Keratinocyte (primary cell): Measurements from ENCODE around the gene PTK7. TPM values are rescaled to one million over a fixed set of nuclear protein-coding genes. Genes with fewer than 3 reads are reported as not detected.

Source experiments
- DNase-seq: peaks from one replicate; pipeline ENCODE4 v3.0.0-alpha.2; 2011; ENCODE audit warnings: low read depth, missing footprints, low spot score
- FAIRE-seq: peaks from 2 replicates; lab custom pipeline; 2011; peaks lifted over from hg19 to GRCh38; lab: Jason Lieb, UNC
- H2AFZ ChIP-seq: 2 replicates; pipeline ENCODE4 v1.6.0; 2012; ENCODE audit warnings: low read length, control low read depth, inconsistent platforms; ENCODE audit not compliant: control insufficient read depth
- H3K27ac ChIP-seq: 2 replicates; pipeline ENCODE4 v1.5.1; 2011; ENCODE audit warnings: low read length; ENCODE audit not compliant: control insufficient read depth, insufficient read depth
- H3K27me3 ChIP-seq: 3 replicates; pipeline ENCODE4 v1.6.0; 2011; ENCODE audit warnings: low read length; ENCODE audit not compliant: control insufficient read depth, insufficient read depth; ENCODE audit errors: extremely low read depth
- H3K36me3 ChIP-seq, 2 experiments: 2 replicates in 1 of 2; 3 replicates in 1 of 2; pipeline ENCODE4 v1.5.1; 2011; ENCODE audit warnings: low read length in 2 of 2, mild to moderate bottlenecking in 1 of 2; ENCODE audit not compliant: control insufficient read depth in 2 of 2, insufficient read depth in 2 of 2; ENCODE audit errors: extremely low read depth in 1 of 2
- H3K4me1 ChIP-seq: 3 replicates; pipeline ENCODE4 v1.5.1; 2011; ENCODE audit warnings: low read length; ENCODE audit not compliant: control insufficient read depth, insufficient read depth; ENCODE audit errors: extremely low read depth
- H3K4me2 ChIP-seq: 3 replicates; pipeline ENCODE4 v1.6.0; 2011; ENCODE audit warnings: low read depth, low read length; ENCODE audit not compliant: control insufficient read depth, insufficient read depth; ENCODE audit errors: extremely low read depth
- H3K4me3 ChIP-seq, 3 experiments: fragments of 200-600 bp in 1 of 3; sonication (generic) in 1 of 3; 2 replicates in 2 of 3; 3 replicates in 1 of 3; pipeline ENCODE4 v1.5.1; 2011 to 2016; ENCODE audit warnings: low read length in 3 of 3, mild to moderate bottlenecking in 3 of 3, control low read depth in 2 of 3, inconsistent platforms in 1 of 3, low read depth in 1 of 3, mixed read lengths in 1 of 3, mixed run types in 1 of 3, moderate library complexity in 1 of 3; ENCODE audit not compliant: control insufficient read depth in 2 of 3, insufficient read depth in 2 of 3; ENCODE audit errors: extremely low read depth in 1 of 3
- H3K79me2 ChIP-seq: 2 replicates; pipeline ENCODE4 v1.6.0; 2012; ENCODE audit warnings: low read length; ENCODE audit not compliant: control insufficient read depth, insufficient read depth
- H3K9ac ChIP-seq: 3 replicates; pipeline ENCODE4 v1.6.0; 2011; ENCODE audit warnings: low read length; ENCODE audit not compliant: control insufficient read depth, insufficient read depth; ENCODE audit errors: extremely low read depth
- H3K9me1 ChIP-seq: 3 replicates; pipeline ENCODE4 v1.6.0; 2011; ENCODE audit warnings: low read length; ENCODE audit not compliant: control insufficient read depth, insufficient read depth; ENCODE audit errors: extremely low read depth
- H3K9me3 ChIP-seq: 2 replicates; pipeline ENCODE4 v1.5.1; 2012; ENCODE audit warnings: low read depth, low read length; ENCODE audit not compliant: control insufficient read depth
- H4K20me1 ChIP-seq: 3 replicates; pipeline ENCODE4 v1.6.0; 2011; ENCODE audit warnings: low read length; ENCODE audit not compliant: control insufficient read depth, insufficient read depth; ENCODE audit errors: extremely low read depth
- EZH2 ChIP-seq: IDR thresholded peaks from one replicate; pipeline ENCODE4 v1.6.1; 2012; ENCODE audit warnings: inconsistent platforms, mild to moderate bottlenecking, low read length, moderate library complexity
- dilution Hi-C: fragments of 300-500 bp; cut with MboI; formaldehyde crosslinking; loops from one replicate; pipeline ENCODE4 v1.7.0; 2020; ENCODE audit warnings: low sequenced_read_pairs; ENCODE audit not compliant: extremely low pct_ligation_motif_present
- polyA plus RNA-seq, 5 experiments: library from polyadenylated mRNA; depleted of rRNA in 3 of 5; stranded (reverse) in 3 of 5; stranded (forward) in 1 of 5; unstranded in 1 of 5; fragments of >200 nt; gene quantifications; 1 replicate in 1 of 5; 2 replicates in 3 of 5; 3 replicates in 1 of 5; pipeline versions ENCODE4 v1.2.1 to v1.2.3, GENCODE V29; 2011 to 2012; ENCODE audit warnings: missing spikeins in 2 of 5, low read depth in 1 of 5, low replicate concordance in 1 of 5
- TF ChIP-seq, protein P1 (sequence below), 3 experiments: IDR thresholded peaks in 1 of 3; conservative IDR thresholded peaks in 1 of 3; optimal IDR thresholded peaks in 1 of 3; 2 replicates in 2 of 3; 3 replicates in 1 of 3; pipeline versions ENCODE3 to v1.5.1; 2011; ENCODE audit warnings: low read length in 3 of 3, mild to moderate bottlenecking in 3 of 3, moderate library complexity in 2 of 3, control low read depth in 1 of 3, inconsistent platforms in 1 of 3; ENCODE audit not compliant: insufficient read depth in 2 of 3; ENCODE audit errors: extremely low read depth in 1 of 3

The PTK7 gene
- polyA plus RNA-seq, 1 donor (not counting 4 experiments of a cell fraction or from before 2014, with no cell fraction given): 58.8 TPM

DNA sequence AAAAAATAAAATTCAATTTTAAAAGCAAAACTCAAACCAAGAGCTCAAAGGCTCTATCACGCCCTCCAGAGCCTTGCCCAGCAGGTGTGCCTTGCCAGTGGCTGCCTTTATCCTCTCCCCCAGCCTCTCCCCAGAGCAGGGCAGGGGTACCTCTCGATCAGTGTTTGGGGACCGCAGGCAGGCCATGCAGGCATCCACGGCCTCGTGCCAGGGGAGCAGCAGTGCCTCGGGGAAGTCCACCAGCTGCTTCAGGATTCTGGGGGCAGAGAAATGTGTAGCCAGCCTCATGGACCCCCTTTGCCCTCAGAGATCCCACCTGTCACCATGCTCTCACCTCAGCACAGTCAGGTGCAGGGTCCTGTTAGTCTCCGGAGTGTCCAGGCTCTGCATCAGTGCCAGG lies 28.1 kb upstream of the PTK7 start:
- Histone ChIP-seq H3K9me1 (no peaks in the 10 kb centered on the region), H3K4me3 (no peak overlapping the region), H3K4me1 (peaks cover 10% of the 10 kb centered on the region), H3K4me2 (no peak overlapping the region), H3K9ac (no peak overlapping the region), H3K27ac (no peak overlapping the region), H3K36me3 (peaks cover 31 to 37% of the 10 kb centered on the region in 2 experiments), H3K27me3 (no peaks in the 10 kb centered on the region), H3K9me3 (no peaks in the 10 kb centered on the region), H3K79me2 (peaks cover 7% of the 10 kb centered on the region), H2AFZ (no peak overlapping the region), H4K20me1 (no peaks in the 10 kb centered on the region)
- no peak for TF ChIP-seq EZH2
- TF ChIP-seq, protein P1, sequence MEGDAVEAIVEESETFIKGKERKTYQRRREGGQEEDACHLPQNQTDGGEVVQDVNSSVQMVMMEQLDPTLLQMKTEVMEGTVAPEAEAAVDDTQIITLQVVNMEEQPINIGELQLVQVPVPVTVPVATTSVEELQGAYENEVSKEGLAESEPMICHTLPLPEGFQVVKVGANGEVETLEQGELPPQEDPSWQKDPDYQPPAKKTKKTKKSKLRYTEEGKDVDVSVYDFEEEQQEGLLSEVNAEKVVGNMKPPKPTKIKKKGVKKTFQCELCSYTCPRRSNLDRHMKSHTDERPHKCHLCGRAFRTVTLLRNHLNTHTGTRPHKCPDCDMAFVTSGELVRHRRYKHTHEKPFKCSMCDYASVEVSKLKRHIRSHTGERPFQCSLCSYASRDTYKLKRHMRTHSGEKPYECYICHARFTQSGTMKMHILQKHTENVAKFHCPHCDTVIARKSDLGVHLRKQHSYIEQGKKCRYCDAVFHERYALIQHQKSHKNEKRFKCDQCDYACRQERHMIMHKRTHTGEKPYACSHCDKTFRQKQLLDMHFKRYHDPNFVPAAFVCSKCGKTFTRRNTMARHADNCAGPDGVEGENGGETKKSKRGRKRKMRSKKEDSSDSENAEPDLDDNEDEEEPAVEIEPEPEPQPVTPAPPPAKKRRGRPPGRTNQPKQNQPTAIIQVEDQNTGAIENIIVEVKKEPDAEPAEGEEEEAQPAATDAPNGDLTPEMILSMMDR (optimal IDR thresholded peaks at IDR 0.05 in 1 of 3, IDR thresholded peaks at IDR 0.05 in 1 of 3, conservative IDR thresholded peaks at IDR 0.05 in 1 of 3; ENCODE audit: extremely low read depth in 1 of 3, insufficient read depth in 2 of 3, low read length in 3 of 3): no peak
- no peak for FAIRE-seq
- no peak for DNase-seq
- dilution Hi-C loops: no loop called here

DNA sequence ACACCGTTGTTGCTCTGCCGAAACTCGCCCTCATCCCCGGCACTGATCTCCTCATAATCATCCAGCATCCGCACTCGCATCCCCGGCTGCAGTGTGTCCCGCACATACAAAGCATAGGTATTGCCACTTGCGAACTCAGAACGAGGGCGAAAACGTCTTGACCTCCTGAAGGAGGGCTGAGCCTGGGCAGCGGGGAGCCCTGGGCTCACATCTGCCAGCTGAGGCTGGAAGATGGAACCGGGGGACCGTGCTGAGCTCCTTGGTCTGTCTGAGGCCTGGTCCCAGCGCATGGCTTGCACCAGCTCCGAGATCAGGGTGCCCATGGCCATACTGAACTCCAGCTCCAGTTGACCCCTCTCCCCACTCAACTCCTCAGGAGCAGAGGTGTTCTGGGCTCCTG lies 25.1 kb upstream of the PTK7 start:
- Histone ChIP-seq H3K36me3 (peaks cover 23 to 35% of the 10 kb centered on the region in 2 experiments), H3K9ac (no peak overlapping the region), H3K4me3 (no peak overlapping the region), H3K27me3 (no peaks in the 10 kb centered on the region), H3K9me1 (no peaks in the 10 kb centered on the region), H3K27ac (no peak overlapping the region), H3K9me3 (no peaks in the 10 kb centered on the region), H3K4me1 (peaks cover 15% of the 10 kb centered on the region), H3K4me2 (no peak overlapping the region), H2AFZ (no peak overlapping the region), H4K20me1 (no peaks in the 10 kb centered on the region), H3K79me2 (peaks cover 10% of the 10 kb centered on the region)
- TF ChIP-seq, protein P1 (optimal IDR thresholded peaks at IDR 0.05 in 1 of 3, IDR thresholded peaks at IDR 0.05 in 1 of 3, conservative IDR thresholded peaks at IDR 0.05 in 1 of 3; ENCODE audit: extremely low read depth in 1 of 3, insufficient read depth in 2 of 3, low read length in 3 of 3): no peak
- dilution Hi-C loops: no loop called here
- no peak for DNase-seq
- no peak for FAIRE-seq
